GM12891 (cell line): ENCODE measurements around the gene SAMD4B.

Experiments used
- POLR2A ChIP-seq: IDR thresholded peaks from 2 replicates; pipeline ENCODE4 v1.6.1; 2011; ENCODE audit warnings: low read depth, low read length, control low read depth
- POLR2AphosphoS5 ChIP-seq: IDR thresholded peaks from 2 replicates; pipeline ENCODE4 v1.6.1; 2011; ENCODE audit warnings: low read depth, low read length, control low read depth
- TAF1 ChIP-seq: IDR thresholded peaks from 2 replicates; pipeline ENCODE4 v1.6.1; 2011; ENCODE audit warnings: low read depth, low read length, control low read depth

GRCh38 chr19:39335168-39335548, 7.1 kb upstream of the SAMD4B start:
- TF ChIP-seq TAF1, result no peak
- TF ChIP-seq POLR2A, result no peak
- no peak for TF ChIP-seq POLR2AphosphoS5
